PC-9 (cell line): ENCODE results near the gene IGF2R.

Source experiments
- CTCF ChIP-seq: fragments of 200-600 bp; sonication (generic); conservative IDR thresholded peaks from 2 replicates; pipeline ENCODE4 v1.6.1; 2017; ENCODE audit warnings: mixed run types, antibody characterized with exemption, mild to moderate bottlenecking, moderate library complexity
- EZH2 ChIP-seq: fragments of 200-600 bp; sonication (generic); IDR thresholded peaks from 2 replicates; pipeline ENCODE4 v1.8.0; 2017; ENCODE audit warnings: antibody characterized with exemption, low read depth

- no peak for TF ChIP-seq CTCF
- TF ChIP-seq EZH2, result no peak
These were observed 20.7 kb upstream of the IGF2R start for GRCh38 chr6:159948199-159948598.
